Measurements from ENCODE around the gene WDR6. TPM values are rescaled to one million over a fixed set of nuclear protein-coding genes. Genes with fewer than 3 reads are reported as not detected.
A peak's percentile ranks its signal among the peaks of the same experiment; 100 is the strongest.

Gene WDR6
- total RNA-seq, 2 experiments from 2014 or later: 109 to 127 TPM

- POLR2A ChIA-PET: no interaction called here
- peaks cover 25% of the 10 kb centered on the region for H3K36me3 Mint-ChIP-seq (ENCODE audit: low read depth)
Measured at GRCh38 chr3:48993834-48994233, 13.4 kb upstream of the WDR6 start.

GRCh38 chr3:48996640-48997039, 10.6 kb upstream of the WDR6 start:
- DNase-seq: no peak
- no peak for ATAC-seq
- POLR2A ChIA-PET: interaction anchor here (0.5 to 1.3 kb wide), 2 partner anchors 20 to 142 kb away, joined by 3 to 4 read pairs; no protein-coding TSS in a partner anchor
- CTCF ChIA-PET: interaction anchor here (1.0 to 1.6 kb wide), 2 partner anchors 9 to 11 kb away, joined by 3 to 5 read pairs; partner anchors contain the start of gene WDR6
- no peaks in the 10 kb centered on the region for H3K9me3 Mint-ChIP-seq (ENCODE audit: low read depth)
- no peaks in the 10 kb centered on the region for H3K27me3 Mint-ChIP-seq
- H3K36me3 Mint-ChIP-seq (ENCODE audit: low read depth): peaks cover 15% of the 10 kb centered on the region
- H3K4me3 Mint-ChIP-seq: no peak overlapping the region
- H3K27ac Mint-ChIP-seq: no peak overlapping the region
- intact Hi-C loops (cut with DNase I, micrococcal nuclease): no loop called here
- peaks cover 15% of the 10 kb centered on the region for H3K4me1 Mint-ChIP-seq

More at GRCh38 chr3:48993834-48994233, 13.4 kb upstream of the WDR6 start:
- Mint-ChIP-seq H3K4me3 (no peak overlapping the region), H3K27ac (peak overlapping the region; percentile 55), H3K4me1 (peaks cover 28% of the 10 kb centered on the region), H3K9me3 (ENCODE audit: low read depth) (no peaks in the 10 kb centered on the region), H3K27me3 (no peaks in the 10 kb centered on the region)
- intact Hi-C loops (cut with DNase I, micrococcal nuclease): no loop called here
- DNase-seq (no peak), ATAC-seq (no peak)
- CTCF ChIA-PET: no interaction called here

GRCh38 chr3:48997102-48997635, 10.0 kb upstream of the WDR6 start:
- peaks cover 10% of the 10 kb centered on the region for H3K4me1 Mint-ChIP-seq
- CTCF ChIA-PET: interaction anchor here (1.0 to 1.6 kb wide), 2 partner anchors 9 to 10 kb away, joined by 3 to 5 read pairs; partner anchors contain the start of gene WDR6
- DNase-seq (no peak), ATAC-seq (no peak)
- H3K36me3 Mint-ChIP-seq (ENCODE audit: low read depth): peaks cover 10% of the 10 kb centered on the region
- no peaks in the 10 kb centered on the region for H3K9me3 Mint-ChIP-seq (ENCODE audit: low read depth)
- no peak overlapping the region for H3K27ac Mint-ChIP-seq
- POLR2A ChIA-PET: interaction anchor here (0.7 kb wide), 1 partner anchor 349 kb away, joined by 3 read pairs; no protein-coding TSS in a partner anchor
- no peaks in the 10 kb centered on the region for H3K27me3 Mint-ChIP-seq
- H3K4me3 Mint-ChIP-seq: no peak overlapping the region
- intact Hi-C loops (cut with DNase I, micrococcal nuclease): no loop called here

GRCh38 chr3:48997714-48998637, 9.2 kb upstream of the WDR6 start:
- ChIA-PET CTCF (interaction anchor here (1.0 to 1.3 kb wide), 2 partner anchors 9 kb away, joined by 4 read pairs; partner anchors contain the start of gene WDR6), POLR2A (interaction anchor here (0.7 kb wide), 2 partner anchors 17 to 350 kb away, joined by 3 read pairs; no protein-coding TSS in a partner anchor)
- intact Hi-C loops (cut with DNase I, micrococcal nuclease): no loop called here
- H3K36me3 Mint-ChIP-seq (ENCODE audit: low read depth): peaks cover 10% of the 10 kb centered on the region
- H3K4me3 Mint-ChIP-seq: no peak overlapping the region
- H3K27ac Mint-ChIP-seq: no peak overlapping the region
- no peaks in the 10 kb centered on the region for H3K27me3 Mint-ChIP-seq
- no peak for DNase-seq
- ATAC-seq: no peak
- peaks cover 10% of the 10 kb centered on the region for H3K4me1 Mint-ChIP-seq
- no peaks in the 10 kb centered on the region for H3K9me3 Mint-ChIP-seq (ENCODE audit: low read depth)

GRCh38 chr3:48999085-48999858, 7.9 kb upstream of the WDR6 start:
- no peaks in the 10 kb centered on the region for H3K9me3 Mint-ChIP-seq (ENCODE audit: low read depth)
- no peak for DNase-seq
- peaks cover 4% of the 10 kb centered on the region for H3K4me1 Mint-ChIP-seq
- no peaks in the 10 kb centered on the region for H3K27me3 Mint-ChIP-seq
- ChIA-PET CTCF (interaction anchor here (0.6 to 1.3 kb wide), 2 partner anchors 8 to 706 kb away, joined by 4 read pairs; partner anchors contain the start of gene WDR6), POLR2A (no interaction called here)
- no peak overlapping the region for H3K4me3 Mint-ChIP-seq
- intact Hi-C loops (cut with DNase I, micrococcal nuclease): no loop called here
- peaks cover 8% of the 10 kb centered on the region for H3K36me3 Mint-ChIP-seq (ENCODE audit: low read depth)
- H3K27ac Mint-ChIP-seq: no peak overlapping the region
- ATAC-seq: no peak

- Mint-ChIP-seq H3K27ac (peak overlapping the region; percentile 26), H3K36me3 (ENCODE audit: low read depth) (no peaks in the 10 kb centered on the region), H3K4me1 (no peaks in the 10 kb centered on the region), H3K27me3 (no peaks in the 10 kb centered on the region), H3K4me3 (no peak overlapping the region), H3K9me3 (ENCODE audit: low read depth) (no peaks in the 10 kb centered on the region)
- ChIA-PET POLR2A (no interaction called here), CTCF (interaction anchor here (0.6 to 1.0 kb wide), 3 partner anchors 11 to 158 kb away, joined by 3 to 4 read pairs (median 3); partner anchors contain the start of gene P4HTM)
- ATAC-seq (no peak), DNase-seq (no peak)
- intact Hi-C loops (cut with DNase I, micrococcal nuclease): no loop called here
Measured at GRCh38 chr3:49001155-49001554, 6.0 kb upstream of the WDR6 start.

- H3K27ac Mint-ChIP-seq: no peak overlapping the region
- no peaks in the 10 kb centered on the region for H3K9me3 Mint-ChIP-seq (ENCODE audit: low read depth)
- no peaks in the 10 kb centered on the region for H3K27me3 Mint-ChIP-seq
- peaks cover 10% of the 10 kb centered on the region for H3K36me3 Mint-ChIP-seq (ENCODE audit: low read depth)
- H3K4me1 Mint-ChIP-seq: peaks cover 16% of the 10 kb centered on the region
- ChIA-PET CTCF (interaction anchor here (0.6 to 5.9 kb wide), 3 partner anchors 16 to 560 kb away, joined by 3 to 61 read pairs (median 3); partner anchors contain the start of gene P4HTM), POLR2A (no interaction called here)
- H3K4me3 Mint-ChIP-seq: no peak overlapping the region
- intact Hi-C loops (cut with DNase I, micrococcal nuclease): loop anchor here in 1 of 2 experiments (5.0 kb wide), 2 partner anchors 408 to 532 kb away; partner anchors contain the start of genes RHOA and TCTA
- DNase-seq (peak; percentile 40), ATAC-seq (no peak)
Measured at GRCh38 chr3:49004352-49005302, 2.6 kb upstream of the WDR6 start.

GRCh38 chr3:49005303-49005680, 1.9 kb upstream of the WDR6 start:
- Mint-ChIP-seq H3K36me3 (ENCODE audit: low read depth) (peaks cover 10% of the 10 kb centered on the region), H3K27ac (no peak overlapping the region), H3K4me3 (no peak overlapping the region), H3K4me1 (peaks cover 16% of the 10 kb centered on the region), H3K9me3 (ENCODE audit: low read depth) (no peaks in the 10 kb centered on the region), H3K27me3 (no peaks in the 10 kb centered on the region)
- ChIA-PET POLR2A (no interaction called here), CTCF (interaction anchor here (0.8 to 5.9 kb wide), 2 partner anchors 17 to 89 kb away, joined by 3 to 61 read pairs; partner anchors contain the start of gene P4HTM)
- intact Hi-C loops (cut with DNase I, micrococcal nuclease): loop anchor here in 1 of 2 experiments (5.0 kb wide), 2 partner anchors 407 to 533 kb away; partner anchors contain the start of genes RHOA and TCTA
- ATAC-seq: no peak
- DNase-seq: no peak

- H3K9me3 Mint-ChIP-seq (ENCODE audit: low read depth): no peaks in the 10 kb centered on the region
- ChIA-PET CTCF (interaction anchor here (0.7 to 5.9 kb wide), 3 partner anchors 17 to 89 kb away, joined by 3 to 61 read pairs (median 3); partner anchors contain the start of gene P4HTM), POLR2A (interaction anchor here (1.6 to 2.0 kb wide), 2 partner anchors 88 to 533 kb away, joined by 3 to 21 read pairs; partner anchors contain the start of gene QRICH1)
- DNase-seq (no peak), ATAC-seq (no peak)
- intact Hi-C loops (cut with DNase I, micrococcal nuclease): loop anchor here in 1 of 2 experiments (5.0 kb wide), 2 partner anchors 406 to 534 kb away; partner anchors contain the start of genes RHOA and TCTA
- H3K4me3 Mint-ChIP-seq: peak overlapping the region; percentile 100
- peaks cover 16% of the 10 kb centered on the region for H3K4me1 Mint-ChIP-seq
- H3K36me3 Mint-ChIP-seq (ENCODE audit: low read depth): peaks cover 10% of the 10 kb centered on the region
- H3K27ac Mint-ChIP-seq: no peak overlapping the region
- no peaks in the 10 kb centered on the region for H3K27me3 Mint-ChIP-seq
Measured at GRCh38 chr3:49005998-49006397, 1.2 kb upstream of the WDR6 start.

All from activated CD4-positive, alpha-beta T cell treated with anti-CD3 and anti-CD28 coated beads for 36 hours (primary cell).